ENCODE results near the gene TBX20.
"Not testable (repeated sequence)": the region's sequence is repeated elsewhere in the genome, so short reads cannot be mapped to it uniquely, and the experiment has no call there.

The TBX20 gene

DNA sequence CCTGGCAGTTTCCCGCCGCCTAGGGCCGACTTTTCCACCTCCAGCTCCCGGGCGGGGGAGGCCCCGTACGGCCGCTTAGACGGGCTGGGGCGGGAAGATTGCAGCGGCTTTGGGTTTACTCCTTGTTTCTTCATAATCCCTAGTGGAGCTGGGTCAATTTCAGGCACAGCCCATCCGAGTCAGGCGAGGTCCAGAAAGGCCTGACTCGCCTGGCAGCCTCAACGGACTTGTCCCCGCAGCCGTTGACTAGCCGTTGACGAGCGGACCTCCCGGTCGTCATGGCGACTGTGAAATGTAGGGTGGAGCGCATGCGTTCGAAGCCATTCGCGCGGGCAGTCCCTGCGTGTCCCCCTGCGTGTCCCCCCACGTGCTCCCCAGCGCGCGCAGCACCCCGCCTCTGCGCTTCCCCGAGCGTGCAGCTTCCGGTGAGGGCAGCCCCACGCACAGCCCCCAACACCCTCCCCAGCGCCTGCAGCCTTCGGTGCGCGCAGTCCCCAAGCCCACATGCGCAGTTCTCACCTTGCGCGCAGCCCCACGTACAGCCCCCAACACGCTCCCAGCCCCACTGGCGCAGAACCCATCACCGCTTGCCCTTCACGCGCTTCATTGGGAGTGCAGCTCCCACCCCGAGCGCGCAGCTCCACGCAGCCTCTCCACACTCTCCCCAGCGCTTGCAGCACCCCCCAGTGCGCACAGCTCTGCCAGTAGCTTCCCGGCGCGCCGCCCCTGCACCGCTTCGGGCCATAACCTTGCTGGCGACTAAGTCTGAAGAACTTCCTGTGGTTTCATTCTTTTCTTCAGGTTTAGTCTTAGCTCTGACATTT is 67.8 kb downstream of the TBX20 start:
- H3K4me3 ChIP-seq (replicated peaks; ENCODE audit: low read depth, low read length): peak overlapping the region; percentile 64
- peak; percentile 68 for DNase-seq (ENCODE audit: low read depth)
- TF ChIP-seq, protein P1, sequence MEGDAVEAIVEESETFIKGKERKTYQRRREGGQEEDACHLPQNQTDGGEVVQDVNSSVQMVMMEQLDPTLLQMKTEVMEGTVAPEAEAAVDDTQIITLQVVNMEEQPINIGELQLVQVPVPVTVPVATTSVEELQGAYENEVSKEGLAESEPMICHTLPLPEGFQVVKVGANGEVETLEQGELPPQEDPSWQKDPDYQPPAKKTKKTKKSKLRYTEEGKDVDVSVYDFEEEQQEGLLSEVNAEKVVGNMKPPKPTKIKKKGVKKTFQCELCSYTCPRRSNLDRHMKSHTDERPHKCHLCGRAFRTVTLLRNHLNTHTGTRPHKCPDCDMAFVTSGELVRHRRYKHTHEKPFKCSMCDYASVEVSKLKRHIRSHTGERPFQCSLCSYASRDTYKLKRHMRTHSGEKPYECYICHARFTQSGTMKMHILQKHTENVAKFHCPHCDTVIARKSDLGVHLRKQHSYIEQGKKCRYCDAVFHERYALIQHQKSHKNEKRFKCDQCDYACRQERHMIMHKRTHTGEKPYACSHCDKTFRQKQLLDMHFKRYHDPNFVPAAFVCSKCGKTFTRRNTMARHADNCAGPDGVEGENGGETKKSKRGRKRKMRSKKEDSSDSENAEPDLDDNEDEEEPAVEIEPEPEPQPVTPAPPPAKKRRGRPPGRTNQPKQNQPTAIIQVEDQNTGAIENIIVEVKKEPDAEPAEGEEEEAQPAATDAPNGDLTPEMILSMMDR (IDR thresholded peaks at IDR 0.05; ENCODE audit: low read length, missing control alignments): no peak

DNA sequence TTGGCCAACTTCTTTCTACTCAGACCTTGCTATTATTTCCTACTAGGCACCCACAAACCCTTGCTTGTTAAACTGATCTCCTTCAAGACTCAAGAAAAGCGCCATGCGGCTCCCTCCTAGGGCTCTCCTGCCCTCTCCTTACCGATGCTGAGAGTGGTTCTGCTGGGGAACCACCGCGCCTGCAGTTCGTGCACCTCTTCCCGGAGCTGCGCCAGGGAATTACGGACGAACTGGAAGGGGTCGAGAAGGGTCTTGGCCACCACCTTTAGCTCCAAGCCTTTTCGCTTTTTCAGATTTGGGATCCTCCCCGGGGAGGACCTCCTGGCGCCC is 68.4 kb downstream of the TBX20 start:
- peak overlapping the region; percentile 64 for H3K4me3 ChIP-seq (replicated peaks; ENCODE audit: low read depth, low read length)
- DNase-seq (ENCODE audit: low read depth): not testable (repeated sequence)

DNA sequence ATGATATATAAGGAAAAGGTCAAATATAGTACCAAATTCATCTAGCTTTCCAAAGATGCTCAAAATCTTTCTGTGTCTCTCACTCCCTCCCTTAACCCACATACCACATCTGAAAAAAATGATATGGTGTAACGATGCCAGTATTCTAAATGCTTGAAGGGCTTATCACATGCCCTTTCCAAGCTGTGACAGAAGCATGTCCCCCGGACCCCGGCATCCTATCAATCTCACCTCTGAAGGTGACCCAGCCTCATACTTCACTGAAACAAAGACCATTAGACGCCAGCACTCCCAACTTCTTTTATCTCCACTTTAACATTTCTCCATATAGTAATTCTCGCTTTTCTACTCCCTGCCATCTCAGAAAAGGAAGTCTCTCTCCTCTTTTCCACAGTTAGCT is 68.9 kb downstream of the TBX20 start:
- H3K4me3 ChIP-seq (replicated peaks; ENCODE audit: low read depth, low read length): peak overlapping the region; percentile 64
- DNase-seq (ENCODE audit: low read depth): not testable (repeated sequence)

DNA sequence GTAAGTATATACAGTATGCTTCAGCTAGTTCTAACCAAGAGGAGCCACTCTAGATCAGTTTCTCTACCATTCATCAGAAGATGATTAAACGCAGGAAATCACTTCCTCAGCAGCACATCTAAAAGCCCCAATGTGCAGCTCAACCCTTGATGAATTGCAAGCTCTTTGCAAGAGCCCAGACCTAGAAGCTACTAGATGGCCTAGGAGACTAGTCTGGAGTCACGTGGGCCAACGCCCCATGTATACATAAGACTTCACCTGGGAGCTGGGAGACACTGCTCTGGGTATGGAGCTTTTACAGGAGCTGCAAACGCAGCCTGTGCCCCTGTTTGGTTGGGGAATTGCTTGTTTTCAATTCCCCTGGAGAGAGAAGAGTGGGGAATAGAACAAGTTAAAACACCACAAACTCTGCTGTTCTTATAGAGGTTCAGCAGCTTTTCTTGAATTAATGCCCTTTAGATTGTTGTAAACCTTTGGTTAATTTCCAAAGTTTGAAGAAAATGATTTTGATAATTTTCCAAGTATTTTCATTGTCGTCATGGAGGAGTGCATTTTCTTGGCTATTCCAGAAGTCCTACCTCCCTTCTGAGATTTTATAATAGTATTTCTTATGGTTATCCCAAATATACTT is 69.9 kb downstream of the TBX20 start:
- DNase-seq (ENCODE audit: low read depth); H3K4me3 ChIP-seq (replicated peaks; ENCODE audit: low read depth, low read length): not testable (repeated sequence)

DNA sequence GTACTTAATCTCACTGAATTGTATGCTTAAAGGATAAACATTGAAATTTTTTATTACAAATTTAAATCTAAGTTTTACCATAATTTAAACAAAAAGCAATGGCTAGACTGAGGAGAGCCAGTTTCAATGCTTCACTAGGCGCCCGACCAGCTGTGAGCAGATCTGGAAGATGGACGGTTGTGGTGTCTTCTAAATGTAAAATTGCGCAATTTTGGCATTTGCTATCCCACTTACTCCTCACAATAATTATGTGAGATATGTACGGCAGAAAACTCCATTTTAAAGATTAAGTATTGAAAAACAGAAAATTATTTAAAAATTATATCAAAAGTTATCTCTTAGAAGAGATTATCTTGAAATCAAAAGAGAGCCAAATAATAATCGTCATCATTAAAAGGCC is 73.2 kb downstream of the TBX20 start:
- H3K4me3 ChIP-seq (replicated peaks; ENCODE audit: low read depth, low read length); DNase-seq (ENCODE audit: low read depth): not testable (repeated sequence)

DNA sequence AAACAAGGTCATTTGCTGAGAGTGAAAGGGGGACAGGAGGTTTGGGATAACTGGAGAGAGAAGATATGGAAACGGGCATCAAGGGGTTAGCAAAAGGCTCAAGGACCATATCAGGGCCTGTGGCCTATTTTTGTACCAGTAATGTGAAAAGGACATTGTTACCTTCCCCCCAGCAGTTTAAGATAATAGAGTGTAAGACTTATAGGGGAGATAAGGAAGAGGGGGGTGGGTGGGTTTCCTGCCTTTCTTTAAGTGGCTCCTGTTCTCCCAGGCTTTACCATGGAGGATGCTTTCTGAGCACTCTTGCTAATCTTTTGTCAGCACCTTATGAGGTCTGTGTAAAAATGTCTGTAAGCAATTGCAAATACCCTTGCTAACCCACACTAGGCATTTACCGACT is 80.7 kb downstream of the TBX20 start:
- not testable (repeated sequence) for H3K4me3 ChIP-seq (replicated peaks; ENCODE audit: low read depth, low read length); DNase-seq (ENCODE audit: low read depth)

DNA sequence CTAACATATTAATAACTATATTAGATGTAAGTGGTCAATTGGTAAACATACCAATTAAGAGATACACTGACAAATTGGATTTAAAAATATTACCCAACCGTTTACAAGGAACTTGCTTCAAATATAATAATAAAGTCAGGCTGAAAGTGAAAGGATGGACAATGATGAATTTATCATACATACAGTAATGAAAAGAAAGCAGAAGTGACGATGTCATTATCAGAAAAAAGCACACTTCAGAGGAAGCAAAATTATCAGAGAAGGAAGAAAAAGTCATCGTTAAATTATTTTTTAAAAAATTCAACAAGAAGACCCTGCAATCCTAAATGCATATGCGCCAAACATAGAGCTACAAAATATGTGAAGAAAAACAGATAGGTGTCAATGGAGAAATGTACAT is 81.8 kb downstream of the TBX20 start:
- H3K4me3 ChIP-seq (replicated peaks; ENCODE audit: low read depth, low read length); DNase-seq (ENCODE audit: low read depth): not testable (repeated sequence)

DNA sequence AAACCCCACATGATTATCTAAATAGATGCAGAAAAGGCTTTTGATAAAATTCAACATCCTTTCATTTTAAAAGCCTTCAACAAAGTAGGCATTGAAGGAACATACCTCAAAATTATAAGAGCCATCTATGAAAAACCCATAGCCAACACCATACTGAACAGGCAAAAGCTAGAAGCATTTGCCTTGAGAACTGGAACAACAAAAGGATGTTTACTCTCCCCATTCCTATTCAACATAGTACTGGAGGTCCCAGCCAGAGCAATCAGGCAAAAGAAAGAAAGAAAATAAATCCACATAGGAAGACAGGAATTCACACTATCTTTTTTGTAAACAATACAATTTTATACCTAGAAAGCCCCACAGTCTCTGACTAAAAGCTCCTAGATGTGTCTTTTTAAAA is 86.2 kb downstream of the TBX20 start:
- not testable (repeated sequence) for DNase-seq (ENCODE audit: low read depth); H3K4me3 ChIP-seq (replicated peaks; ENCODE audit: low read depth, low read length)

DNA sequence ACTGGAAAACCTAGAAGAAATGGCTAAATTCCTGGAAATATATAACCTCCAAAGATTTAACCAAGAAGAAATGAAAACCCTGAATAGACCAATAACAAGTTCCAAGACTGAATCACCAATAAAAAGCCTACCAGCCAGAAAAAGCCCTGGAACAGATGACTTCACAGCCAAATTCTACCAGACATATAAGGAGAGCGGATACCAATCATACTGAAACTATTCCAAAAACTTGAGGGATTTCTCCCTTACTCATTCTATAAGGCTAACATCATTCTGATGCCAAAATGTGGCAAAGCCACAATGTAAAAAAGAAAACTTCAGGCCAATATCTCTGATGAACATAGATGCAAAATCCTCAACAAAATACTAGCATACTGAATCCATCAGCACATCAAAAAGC is 86.7 kb downstream of the TBX20 start:
- not testable (repeated sequence) for H3K4me3 ChIP-seq (replicated peaks; ENCODE audit: low read depth, low read length); DNase-seq (ENCODE audit: low read depth)

DNA sequence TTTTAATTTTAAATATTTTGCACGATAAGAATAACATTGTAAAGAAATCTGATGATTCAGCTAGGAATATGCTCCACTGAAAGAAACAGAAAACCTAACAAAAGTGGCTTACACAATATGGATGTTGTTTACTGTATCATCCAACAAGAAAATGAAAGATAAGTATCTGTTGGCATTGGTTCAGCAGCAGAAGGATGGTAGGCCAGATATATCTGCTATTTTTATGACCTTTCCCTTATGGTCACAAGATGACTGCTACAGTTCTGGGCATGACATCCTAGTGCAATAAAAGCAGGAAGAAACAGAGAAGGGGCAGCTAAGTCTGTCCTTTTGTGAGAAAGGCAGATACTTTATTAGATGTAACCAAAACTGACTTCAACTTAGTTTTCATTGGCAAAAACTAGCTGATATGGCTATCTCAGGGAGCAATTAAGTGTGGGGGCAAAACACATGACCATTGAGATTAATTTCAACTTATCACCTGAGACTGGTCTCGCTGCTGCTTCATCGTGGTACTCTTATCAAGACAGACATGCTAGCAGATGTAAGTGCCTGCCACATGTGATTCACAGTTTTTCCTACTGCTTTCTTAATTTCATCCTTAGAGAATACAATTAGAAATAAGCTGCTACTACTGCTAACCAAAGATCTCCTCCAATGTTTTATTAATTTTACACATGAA is 92.7 kb downstream of the TBX20 start:
- DNase-seq (ENCODE audit: low read depth); H3K4me3 ChIP-seq (replicated peaks; ENCODE audit: low read depth, low read length): not testable (repeated sequence)

Measured in fibroblast of pulmonary artery (primary cell).